Endothelial cell of umbilical vein (primary cell): ENCODE measurements around the gene COLEC11. TPM values are rescaled to one million over a fixed set of nuclear protein-coding genes. Genes with fewer than 3 reads are reported as not detected.

Experiments
- BruUV-seq: library from RNA; stranded (reverse); fragments of 400-500 nt; replicated peaks from 2 replicates; lab custom pipeline; 2021; lab: Mats Ljungman, UMichigan
- CTCF ChIA-PET: fragments of 300-600, 350-600 bp; sonication (Branson Sonifier 250); formaldehyde crosslinking; loops from one replicate; lab custom pipeline; 2021; ENCODE audit warnings: antibody characterized with exemption, inconsistent platforms; lab: Charles Lee
- POLR2A ChIA-PET: fragments of 300-600, 350-600 bp; sonication (Branson Sonifier 250); formaldehyde crosslinking; loops from one replicate; lab custom pipeline; 2021; ENCODE audit warnings: antibody characterized with exemption, inconsistent platforms; lab: Charles Lee
- DNase-seq: peaks from one replicate; pipeline ENCODE4 v3.0.0-alpha.2; 2011; ENCODE audit warnings: low read depth, low spot score
- FAIRE-seq: peaks from 2 replicates; lab custom pipeline; 2011; peaks lifted over from hg19 to GRCh38; lab: Jason Lieb, UNC
- H2AFZ ChIP-seq: 2 replicates; pipeline ENCODE4 v1.6.0; 2012; ENCODE audit warnings: low read depth, low read length, control low read depth, inconsistent platforms
- H3K27ac ChIP-seq: 2 replicates; pipeline ENCODE4 v1.5.1; 2011; ENCODE audit warnings: low read depth, mild to moderate bottlenecking, control low read depth, low read length, moderate library complexity; ENCODE audit not compliant: insufficient read depth
- H3K27me3 ChIP-seq, 2 experiments: 2 replicates each; pipeline versions ENCODE4 v1.6.0 to v1.6.1; 2011; ENCODE audit warnings: low read length in 2 of 2, mixed read lengths in 1 of 2; ENCODE audit not compliant: control insufficient read depth in 2 of 2, insufficient read depth in 2 of 2
- H3K36me3 ChIP-seq, 2 experiments: 2 replicates in 1 of 2; 3 replicates in 1 of 2; pipeline ENCODE4 v1.5.1; 2011; ENCODE audit warnings: low read length in 2 of 2, mild to moderate bottlenecking in 1 of 2, moderate library complexity in 1 of 2; ENCODE audit not compliant: control insufficient read depth in 2 of 2, insufficient read depth in 2 of 2; ENCODE audit errors: extremely low read depth in 1 of 2
- H3K4me1 ChIP-seq: 3 replicates; pipeline ENCODE4 v1.5.1; 2011; ENCODE audit warnings: mild to moderate bottlenecking, low read length; ENCODE audit not compliant: control insufficient read depth, insufficient read depth; ENCODE audit errors: extremely low read depth
- H3K4me2 ChIP-seq: 2 replicates; pipeline ENCODE4 v1.6.1; 2011; ENCODE audit warnings: low read length, control low read depth, mixed read lengths; ENCODE audit not compliant: insufficient read depth
- H3K4me3 ChIP-seq, 3 experiments: fragments of 200-600 bp in 1 of 3; sonication (generic), shearing (Covaris generic) in 1 of 3; replicated peaks in 1 of 3; 2 replicates each; pipeline ENCODE4 v1.5.1; 2011 to 2016; ENCODE audit warnings: control low read depth in 3 of 3, low read length in 3 of 3, mild to moderate bottlenecking in 2 of 3, inconsistent platforms in 1 of 3, low read depth in 1 of 3, moderate library complexity in 1 of 3; ENCODE audit not compliant: insufficient read depth in 1 of 3
- H3K79me2 ChIP-seq: 2 replicates; pipeline ENCODE4 v1.6.0; 2012; ENCODE audit warnings: low read length, inconsistent platforms; ENCODE audit not compliant: control insufficient read depth, insufficient read depth
- H3K9ac ChIP-seq: replicated peaks from 2 replicates; pipeline ENCODE3; 2011; ENCODE audit warnings: low read length, control low read depth; ENCODE audit not compliant: insufficient read depth; ENCODE audit errors: extremely low read depth
- H3K9me1 ChIP-seq: replicated peaks from 3 replicates; pipeline ENCODE4 v1.6.0; 2011; ENCODE audit warnings: mild to moderate bottlenecking, low read length; ENCODE audit not compliant: control insufficient read depth, insufficient read depth; ENCODE audit errors: extremely low read depth
- H3K9me3 ChIP-seq: replicated peaks from 2 replicates; pipeline ENCODE4 v1.5.1; 2012; ENCODE audit warnings: low read length, inconsistent platforms; ENCODE audit not compliant: control insufficient read depth, insufficient read depth
- H4K20me1 ChIP-seq: replicated peaks from 2 replicates; pipeline ENCODE3; 2011; ENCODE audit warnings: mild to moderate bottlenecking, low read length; ENCODE audit not compliant: control insufficient read depth, insufficient read depth; ENCODE audit errors: extremely low read depth
- EZH2 ChIP-seq: IDR thresholded peaks from 2 replicates; pipeline ENCODE4 v1.6.1; 2012; ENCODE audit warnings: borderline replicate concordance, low read depth, mild to moderate bottlenecking, moderate library complexity, low read length, inconsistent platforms; ENCODE audit not compliant: severe bottlenecking
- FOS ChIP-seq: IDR thresholded peaks from 2 replicates; pipeline ENCODE4 v1.6.1; 2011; ENCODE audit warnings: mild to moderate bottlenecking, low read length, moderate library complexity, borderline replicate concordance; ENCODE audit not compliant: insufficient read depth
- GATA2 ChIP-seq: IDR thresholded peaks from 2 replicates; pipeline ENCODE4 v1.7.0; 2011; ENCODE audit warnings: low read depth, mild to moderate bottlenecking, moderate library complexity, mixed read lengths, low read length; ENCODE audit not compliant: insufficient read length, insufficient read depth
- JUN ChIP-seq: IDR thresholded peaks from 2 replicates; pipeline ENCODE4 v1.6.1; 2011; ENCODE audit warnings: borderline replicate concordance, low read depth; ENCODE audit not compliant: insufficient read length, insufficient read depth
- MYC ChIP-seq: IDR thresholded peaks from one replicate; pipeline ENCODE4 v1.6.1; 2011; ENCODE audit warnings: mild to moderate bottlenecking, low read depth, low read length
- POLR2A ChIP-seq: IDR thresholded peaks from 2 replicates; pipeline ENCODE4 v1.6.1; 2012; ENCODE audit warnings: low read depth, mild to moderate bottlenecking, control low read depth, low read length
- POLR2AphosphoS5 ChIP-seq: IDR thresholded peaks from 2 replicates; pipeline ENCODE4 v1.6.1; 2012; ENCODE audit warnings: low read depth, mild to moderate bottlenecking, control low read depth, low read length, moderate library complexity; ENCODE audit not compliant: insufficient read depth
- dilution Hi-C: fragments of 300-500 bp; cut with MboI; formaldehyde crosslinking; loops from one replicate; pipeline ENCODE4 v1.15.0; 2019; ENCODE audit warnings: low sequenced_read_pairs; ENCODE audit not compliant: extremely low pct_ligation_motif_present
- intact Hi-C: fragments of 100-400 bp; cut with micrococcal nuclease; formaldehyde crosslinking; loops from one replicate; pipeline ENCODE4 v1.10.0; 2022
- polyA plus RNA-seq, 4 experiments: library from polyadenylated mRNA; depleted of rRNA in 3 of 4; stranded (reverse) in 3 of 4; unstranded in 1 of 4; fragments of >200 nt; gene quantifications; 2 replicates each; pipeline versions ENCODE4 v1.2.1 to v1.2.3, GENCODE V29; 2011 to 2012; ENCODE audit warnings: missing spikeins in 1 of 4
- total RNA-seq: library from RNA; stranded (reverse); gene quantifications from 2 replicates; pipeline ENCODE4 v1.2.3, GENCODE V29; 2021
- TF ChIP-seq, protein P1 (sequence below), 2 donors: IDR thresholded peaks; 1 replicate in 1 of 2; 2 replicates in 1 of 2; pipeline ENCODE4 v1.5.1; 2011; ENCODE audit warnings: low read length in 2 of 2, mild to moderate bottlenecking in 2 of 2, moderate library complexity in 2 of 2, control low read depth in 1 of 2, inconsistent platforms in 1 of 2, low read depth in 1 of 2; ENCODE audit not compliant: insufficient read depth in 1 of 2; ENCODE audit errors: extremely low read depth in 1 of 2
- TF ChIP-seq, protein P2 (sequence below): IDR thresholded peaks from 2 replicates; pipeline ENCODE4 v1.6.1; 2011; ENCODE audit not compliant: insufficient read depth, insufficient read length

COLEC11 gene
- total and polyA plus RNA-seq, 2 donors (not counting 3 experiments of a cell fraction or from before 2014, with no cell fraction given), result 0.15 TPM; not detected in 1

DNA sequence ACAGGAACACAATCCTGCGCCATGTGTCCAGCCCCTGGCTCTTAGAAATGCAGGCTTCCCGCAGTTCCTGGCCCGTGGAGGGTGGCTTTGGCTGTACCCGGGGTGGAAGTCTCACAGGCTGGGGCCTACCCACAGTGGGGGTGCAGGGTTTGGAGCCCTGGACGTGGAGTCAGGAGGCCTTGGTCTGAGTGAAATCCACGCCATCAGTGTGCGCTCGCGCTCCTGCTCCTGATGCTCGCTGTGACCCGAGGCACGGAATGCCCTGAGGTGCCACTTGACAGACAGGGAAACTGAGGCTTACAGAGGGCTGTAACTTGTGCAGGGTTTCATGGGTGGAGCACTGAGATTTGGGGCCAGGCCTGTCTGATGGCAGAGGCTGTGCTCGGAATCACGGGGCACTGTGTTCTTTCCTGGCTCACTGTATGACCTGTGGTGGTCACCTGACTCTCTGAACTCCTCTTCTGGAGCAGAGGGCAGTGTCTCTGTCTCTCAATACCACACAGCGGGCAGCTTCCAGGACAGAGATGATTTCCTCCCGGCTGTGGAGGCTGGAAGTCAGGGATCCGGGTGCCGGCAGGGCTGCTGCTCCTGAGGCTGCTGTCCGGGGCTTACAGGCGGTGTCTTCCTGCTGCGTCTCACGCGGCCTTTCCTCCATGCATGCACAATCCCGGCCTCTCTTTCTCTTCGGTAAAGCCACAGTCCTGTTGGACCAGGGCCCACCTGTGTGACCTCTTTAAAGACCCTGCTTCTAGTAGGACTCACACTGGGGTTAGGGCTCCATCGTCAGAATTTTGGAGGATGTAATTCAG lies 37.1 kb downstream of the COLEC11 start:
- Histone ChIP-seq H3K9ac (no peak overlapping the region), H3K79me2 (no peaks in the 10 kb centered on the region), H3K4me2 (no peak overlapping the region), H3K9me3 (no peaks in the 10 kb centered on the region), H4K20me1 (no peaks in the 10 kb centered on the region), H3K4me1 (no peaks in the 10 kb centered on the region), H3K4me3 (no peak overlapping the region), H3K36me3 (no peaks in the 10 kb centered on the region), H3K27me3 (no peaks in the 10 kb centered on the region), H3K27ac (no peak overlapping the region), H3K9me1 (no peaks in the 10 kb centered on the region), H2AFZ (no peak overlapping the region)
- no TSS peak for BruUV-seq
- ChIA-PET POLR2A (no interaction called here), CTCF (no interaction called here)
- FAIRE-seq (no peak), DNase-seq (no peak)
- TF ChIP-seq POLR2AphosphoS5, result no peak
- TF ChIP-seq, protein P1, sequence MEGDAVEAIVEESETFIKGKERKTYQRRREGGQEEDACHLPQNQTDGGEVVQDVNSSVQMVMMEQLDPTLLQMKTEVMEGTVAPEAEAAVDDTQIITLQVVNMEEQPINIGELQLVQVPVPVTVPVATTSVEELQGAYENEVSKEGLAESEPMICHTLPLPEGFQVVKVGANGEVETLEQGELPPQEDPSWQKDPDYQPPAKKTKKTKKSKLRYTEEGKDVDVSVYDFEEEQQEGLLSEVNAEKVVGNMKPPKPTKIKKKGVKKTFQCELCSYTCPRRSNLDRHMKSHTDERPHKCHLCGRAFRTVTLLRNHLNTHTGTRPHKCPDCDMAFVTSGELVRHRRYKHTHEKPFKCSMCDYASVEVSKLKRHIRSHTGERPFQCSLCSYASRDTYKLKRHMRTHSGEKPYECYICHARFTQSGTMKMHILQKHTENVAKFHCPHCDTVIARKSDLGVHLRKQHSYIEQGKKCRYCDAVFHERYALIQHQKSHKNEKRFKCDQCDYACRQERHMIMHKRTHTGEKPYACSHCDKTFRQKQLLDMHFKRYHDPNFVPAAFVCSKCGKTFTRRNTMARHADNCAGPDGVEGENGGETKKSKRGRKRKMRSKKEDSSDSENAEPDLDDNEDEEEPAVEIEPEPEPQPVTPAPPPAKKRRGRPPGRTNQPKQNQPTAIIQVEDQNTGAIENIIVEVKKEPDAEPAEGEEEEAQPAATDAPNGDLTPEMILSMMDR (IDR thresholded peaks at IDR 0.05; ENCODE audit: extremely low read depth in 1 of 2, insufficient read depth in 1 of 2, low read depth in 1 of 2, low read length in 2 of 2), result no peak
- TF ChIP-seq MYC, result no peak
- TF ChIP-seq POLR2A, result no peak
- TF ChIP-seq FOS, result no peak
- TF ChIP-seq EZH2, result no peak
- TF ChIP-seq JUN, result no peak
- TF ChIP-seq, protein P2, sequence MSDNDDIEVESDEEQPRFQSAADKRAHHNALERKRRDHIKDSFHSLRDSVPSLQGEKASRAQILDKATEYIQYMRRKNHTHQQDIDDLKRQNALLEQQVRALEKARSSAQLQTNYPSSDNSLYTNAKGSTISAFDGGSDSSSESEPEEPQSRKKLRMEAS, result no peak
- no peak for TF ChIP-seq GATA2
- intact Hi-C loops, result no loop called here
- dilution Hi-C loops, result no loop called here
